ENCODE results near the gene UPK3A.
A peak's percentile ranks its signal among the peaks of the same experiment; 100 is the strongest.
"Not testable (repeated sequence)": the region's sequence is repeated elsewhere in the genome, so short reads cannot be mapped to it uniquely, and the experiment has no call there.

Gene UPK3A

DNA sequence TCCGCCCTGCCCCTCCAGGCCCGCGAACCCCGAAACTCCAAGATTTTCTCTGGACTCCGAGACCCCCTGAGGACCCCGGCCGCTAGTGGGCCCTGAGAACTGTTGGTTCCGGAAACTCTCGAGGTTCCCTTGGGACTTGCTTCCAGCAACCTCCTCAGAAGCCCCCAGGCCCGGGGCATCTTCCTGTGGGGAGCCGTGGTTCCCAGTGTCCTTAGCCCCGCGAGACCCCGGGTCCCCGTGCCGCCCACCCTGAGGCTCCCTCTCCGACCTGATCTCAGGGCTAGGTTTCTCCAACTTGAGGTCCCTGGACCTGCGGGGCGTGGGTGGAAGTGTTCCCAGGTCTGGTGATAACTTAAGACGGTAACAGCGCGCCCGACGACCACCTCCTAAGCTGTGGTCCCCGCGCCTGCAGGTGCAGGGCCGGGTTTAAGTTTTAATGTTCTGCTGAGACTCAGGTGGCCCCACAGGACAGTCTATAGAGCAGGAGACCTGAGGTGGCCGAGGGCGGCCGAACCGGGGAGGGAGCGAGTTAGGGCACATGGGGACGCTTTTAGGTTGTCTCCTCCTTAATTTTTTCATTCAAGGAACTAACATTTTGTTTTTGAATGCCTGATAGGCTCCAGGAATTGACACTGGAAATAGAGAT, 25.7 kb downstream of the UPK3A start:
- DNase-seq, result peak in 1 of 2 experiments; percentile 18

DNA sequence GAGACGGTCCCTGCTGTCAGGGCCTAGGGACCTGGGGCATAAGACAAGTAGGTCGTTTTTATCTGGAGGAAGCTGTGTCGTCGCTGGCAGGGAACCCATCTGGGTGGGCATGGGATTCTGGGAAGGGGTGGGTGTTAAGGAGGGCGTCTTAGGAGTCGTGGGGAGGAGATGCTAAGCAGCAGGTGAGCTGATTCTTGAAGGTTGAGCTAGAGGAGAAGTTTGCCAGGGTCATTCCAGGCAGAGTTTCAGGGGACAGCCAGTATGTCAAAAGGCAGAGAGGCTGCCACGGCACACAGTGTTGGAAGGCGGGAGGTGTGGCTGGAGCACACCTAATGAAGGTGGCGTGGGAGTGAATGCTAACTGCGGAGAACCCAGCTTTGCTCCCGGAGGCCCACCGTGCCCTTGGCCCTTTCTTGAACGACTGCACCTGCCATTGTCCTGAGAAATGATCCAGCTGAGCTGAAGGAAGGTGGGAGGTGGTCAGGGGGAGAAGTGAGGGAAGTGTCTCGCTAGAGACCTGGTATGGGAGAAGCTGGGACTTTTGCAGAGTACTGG, 26.3 kb downstream of the UPK3A start:
- no peak for DNase-seq

- no peak for DNase-seq
These were observed 27.7 kb downstream of the UPK3A start for GRCh38 chr22:45312415-45312814.

GRCh38 chr22:45312856-45313255, 28.1 kb downstream of the UPK3A start:
- no peak for DNase-seq

DNA sequence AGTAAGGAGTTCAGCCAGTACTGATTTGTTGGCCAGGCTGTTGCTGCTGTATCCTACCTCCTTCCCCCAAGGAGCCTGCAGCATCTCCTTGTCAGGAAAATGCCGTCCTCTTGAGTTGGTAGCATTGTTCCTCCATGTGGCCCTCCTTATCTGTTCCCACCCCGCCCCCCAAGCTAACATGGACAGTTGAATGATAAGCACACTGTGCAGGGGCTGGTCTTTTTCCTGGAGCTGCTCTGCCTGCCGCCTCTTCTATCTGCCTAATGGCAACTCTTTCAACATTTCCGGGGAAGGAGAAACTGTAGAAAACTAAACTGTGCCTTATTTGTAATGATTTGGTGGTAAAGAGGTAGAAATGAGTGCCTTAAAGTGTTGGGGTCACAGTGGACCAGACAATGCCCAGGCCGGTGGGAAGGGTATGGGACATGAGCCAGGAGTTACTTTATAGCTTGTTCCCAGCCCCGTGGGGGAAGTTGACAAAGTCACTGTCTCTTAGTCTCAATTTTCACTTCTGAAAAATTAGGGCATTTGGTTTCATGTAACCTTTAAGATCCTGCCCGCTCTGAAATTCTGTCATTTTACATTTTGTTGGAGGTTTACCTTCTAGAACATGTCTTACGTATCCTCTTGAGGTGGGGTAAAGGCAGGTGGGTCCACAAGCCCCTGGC, 29.4 kb downstream of the UPK3A start:
- DNase-seq, result no peak

GRCh38 chr22:45314786-45315185, 30.0 kb downstream of the UPK3A start:
- no peak for DNase-seq

GRCh38 chr22:45316796-45317526, 32.2 kb downstream of the UPK3A start:
- DNase-seq, result no peak

- peak in 1 of 2 experiments; percentile 12 for DNase-seq
These were observed 32.9 kb downstream of the UPK3A start for GRCh38 chr22:45317551-45318167.

- DNase-seq, result no peak
These were observed 33.4 kb downstream of the UPK3A start for GRCh38 chr22:45318168-45318557.

GRCh38 chr22:45318558-45319323, 34.0 kb downstream of the UPK3A start:
- no peak for DNase-seq

DNA sequence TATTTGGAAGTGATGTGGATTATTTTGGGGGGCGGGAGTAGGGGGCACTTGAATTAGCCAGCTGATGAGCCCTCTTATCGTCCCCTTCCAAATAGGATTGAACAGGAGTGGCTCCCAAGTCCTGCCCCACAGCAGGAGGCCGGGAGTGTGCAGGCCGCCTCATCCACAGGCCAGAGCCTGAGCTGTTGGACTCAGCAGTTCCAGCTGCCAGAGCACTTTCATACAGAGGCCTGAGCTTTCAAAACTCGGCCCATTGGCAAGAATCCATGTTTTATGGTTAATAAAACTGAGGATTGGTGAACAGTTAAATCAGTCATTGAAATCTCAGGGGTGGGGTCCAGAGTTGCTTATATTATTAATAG, 34.6 kb downstream of the UPK3A start:
- DNase-seq, result no peak

GRCh38 chr22:45320357-45320976, 35.7 kb downstream of the UPK3A start:
- no peak for DNase-seq

DNA sequence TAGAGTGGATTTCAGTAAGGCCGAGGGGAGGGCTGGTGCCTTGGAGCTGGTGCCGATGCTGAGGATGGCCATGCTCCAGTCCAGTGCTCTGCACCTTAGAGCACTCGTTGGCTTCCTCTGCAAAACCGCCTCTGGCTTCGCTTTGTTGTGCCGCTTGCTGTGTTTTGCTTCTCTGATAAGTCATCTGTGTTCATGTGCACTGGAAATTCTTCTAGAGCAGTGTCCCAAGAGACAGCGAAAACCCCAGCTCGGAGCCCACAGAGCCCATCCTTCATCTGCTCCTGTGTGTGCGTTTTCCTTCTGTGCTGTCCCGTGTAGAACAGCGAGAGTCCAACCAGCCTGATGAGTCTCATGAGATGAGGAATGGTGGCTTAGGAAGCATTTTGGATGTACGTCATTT, 37.1 kb downstream of the UPK3A start:
- no peak for DNase-seq

DNA sequence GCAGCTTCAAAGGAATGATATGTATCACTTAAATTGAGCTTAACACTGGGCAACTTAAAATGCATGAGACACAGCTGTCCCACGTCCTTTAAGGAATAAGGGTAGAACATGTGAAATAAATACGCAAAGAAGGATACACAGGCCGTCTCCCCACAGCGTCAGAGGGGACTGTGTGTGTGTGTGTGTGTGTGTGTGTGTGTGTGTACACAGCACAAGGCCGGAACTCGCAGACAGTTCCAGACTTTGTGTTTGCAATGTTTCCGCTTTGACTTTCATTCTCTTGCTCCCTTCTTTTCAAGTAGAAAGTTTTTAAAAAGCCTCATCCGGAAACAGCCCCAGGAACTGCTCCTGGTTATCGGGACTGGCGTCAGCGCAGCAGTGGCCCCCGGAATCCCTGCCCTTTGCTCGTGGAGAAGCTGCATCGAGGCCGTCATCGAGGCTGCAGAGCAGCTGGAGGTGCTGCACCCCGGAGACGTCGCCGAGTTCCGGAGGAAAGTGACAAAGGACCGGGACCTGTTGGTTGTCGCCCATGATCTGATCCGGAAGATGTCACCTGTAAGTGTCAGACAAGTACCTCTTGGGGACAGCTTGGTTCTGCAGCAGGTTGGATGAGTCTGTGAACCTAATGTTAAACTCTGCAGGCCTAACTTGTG, 38.2 kb downstream of the UPK3A start:
- no peak for DNase-seq

DNA sequence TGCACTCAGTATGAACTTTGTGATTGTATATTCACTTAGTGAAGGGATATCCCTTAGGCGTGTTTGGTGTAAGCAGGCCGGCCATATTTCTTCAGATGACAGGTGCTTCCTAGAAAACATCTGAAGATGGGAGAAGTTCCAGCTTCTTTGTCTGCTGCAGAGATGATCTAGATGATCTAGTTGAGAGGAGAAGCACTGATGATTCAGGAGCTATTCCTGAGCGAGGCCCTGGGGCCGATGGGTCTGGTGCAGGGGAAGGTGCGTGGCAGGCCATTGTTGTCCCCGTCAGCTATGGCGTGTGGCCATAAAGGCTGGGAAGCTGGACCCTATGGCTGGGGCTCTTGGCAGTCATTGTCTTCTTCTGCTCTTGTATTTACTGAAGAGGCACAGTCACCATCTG, 38.9 kb downstream of the UPK3A start:
- no peak for DNase-seq

- peak in 1 of 2 experiments; percentile 16 for DNase-seq
These were observed 39.6 kb downstream of the UPK3A start for GRCh38 chr22:45324311-45324711.

- DNase-seq, result not testable (repeated sequence)
These were observed 43.5 kb downstream of the UPK3A start for GRCh38 chr22:45328261-45328660.

DNA sequence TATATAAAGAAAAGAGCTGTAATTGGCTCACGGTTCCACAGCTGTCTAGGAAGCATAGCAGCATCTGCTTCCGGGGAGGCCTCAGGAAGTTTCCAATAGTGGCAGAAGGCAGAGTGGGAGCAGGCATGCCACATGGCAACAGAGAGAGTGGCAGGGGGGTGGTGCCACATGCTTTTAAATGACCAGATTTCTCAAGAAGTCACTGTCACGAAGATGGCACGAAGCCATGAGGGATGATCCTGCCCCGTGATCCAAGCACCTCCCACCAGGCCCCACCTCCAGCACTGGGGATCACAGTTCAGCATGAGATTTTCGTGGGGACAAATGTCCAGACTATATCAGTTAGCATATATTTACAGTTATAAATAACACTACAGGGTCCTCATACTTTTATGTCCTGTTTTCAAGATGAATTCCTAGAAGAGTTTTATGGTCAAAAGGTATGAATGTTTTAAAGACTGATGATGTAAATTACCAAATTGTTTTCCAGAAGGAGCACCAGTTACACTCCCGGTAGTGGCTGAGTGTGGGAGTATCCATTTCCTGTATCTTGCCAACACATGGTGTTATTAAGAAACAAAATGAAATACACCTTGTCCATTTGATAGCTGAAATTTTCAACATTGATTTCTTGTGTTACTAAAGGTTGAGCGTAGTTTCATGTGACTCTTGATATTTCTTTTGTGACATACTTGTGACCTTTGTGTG, 44.2 kb downstream of the UPK3A start:
- no peak for DNase-seq

- DNase-seq, result no peak
These were observed 44.8 kb downstream of the UPK3A start for GRCh38 chr22:45329530-45329936.

GRCh38 chr22:45330548-45330947, 45.8 kb downstream of the UPK3A start:
- DNase-seq, result no peak

DNA sequence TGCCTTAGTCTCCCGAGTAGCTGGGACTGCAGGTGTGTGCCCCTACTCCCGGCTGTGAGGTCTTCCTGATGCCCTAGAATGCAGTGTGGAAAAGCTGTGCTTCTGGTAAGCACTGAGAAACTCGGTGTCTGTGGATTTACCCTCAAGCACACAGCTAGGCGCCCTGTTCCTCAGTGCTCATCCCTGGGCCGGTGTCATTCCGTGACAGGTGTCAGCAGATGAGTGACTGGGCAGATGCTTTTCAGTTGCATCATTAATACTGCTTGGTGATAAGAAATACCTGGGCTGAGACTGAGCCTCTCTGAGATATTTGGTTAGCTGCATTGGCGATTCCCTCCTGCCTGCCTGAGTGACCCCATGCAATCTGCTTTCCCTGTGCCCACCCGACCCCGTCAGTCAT, 46.7 kb downstream of the UPK3A start:
- DNase-seq, result no peak
